GM12878 (cell line): ENCODE data around the gene PRCD. TPM values are rescaled to one million over a fixed set of nuclear protein-coding genes. Genes with fewer than 3 reads are reported as not detected.

ENCODE experiments used
- ATAC-seq: fragments of 200-7000 bp; cut with Tn5 transposase; 3 replicates; pipeline ENCODE4 v1.9.1; 2020; ENCODE audit warnings: mild to moderate bottlenecking, moderate library complexity
- BruUV-seq: library from RNA; stranded (reverse); fragments of 400-500 nt; replicated peaks from 2 replicates; lab custom pipeline; 2021; lab: Mats Ljungman, UMichigan
- CTCF ChIA-PET: fragments of 300-600 bp; sonication (Branson Sonifier 250); formaldehyde crosslinking; extraction: SDS; loops from one replicate; lab custom pipeline; 2021; ENCODE audit warnings: inconsistent platforms; lab: Yijun Ruan, JAX
- POLR2A ChIA-PET: fragments of 350-600 bp; formaldehyde crosslinking; extraction: SDS; loops from one replicate; lab custom pipeline; 2021; ENCODE audit warnings: inconsistent platforms; lab: Charles Lee
- RAD21 ChIA-PET: fragments of 300-600 bp; sonication (Branson Sonifier 250); formaldehyde crosslinking; loops from one replicate; lab custom pipeline; 2023; ENCODE audit warnings: antibody characterized with exemption; ENCODE audit not compliant: unreplicated experiment; lab: Charles Lee
- SMC1A ChIA-PET: fragments of 300-600 bp; sonication (Branson Sonifier 250); formaldehyde crosslinking; loops from one replicate; lab custom pipeline; 2023; ENCODE audit not compliant: unreplicated experiment, uncharacterized antibody; lab: Charles Lee
- DNase-seq: peaks from one replicate; pipeline ENCODE4 v3.0.0-alpha.2; 2011; ENCODE audit warnings: low read depth, low spot score
- FAIRE-seq: peaks from 3 replicates; lab custom pipeline; 2011; peaks lifted over from hg19 to GRCh38; lab: Jason Lieb, UNC
- H2AFZ ChIP-seq: 2 replicates; pipeline ENCODE4 v1.6.0; 2011; ENCODE audit warnings: low read depth, low read length, control low read depth; ENCODE audit not compliant: control insufficient read depth
- H3K27ac ChIP-seq: 2 replicates; pipeline ENCODE4 v1.5.1; 2011; ENCODE audit warnings: control low read depth; ENCODE audit not compliant: control insufficient read depth, insufficient read depth
- H3K27me3 ChIP-seq, 2 experiments: replicated peaks in 1 of 2; 2 replicates each; pipeline versions ENCODE4 v1.6.0 to v1.6.1; 2011; ENCODE audit warnings: low read length in 1 of 2; ENCODE audit not compliant: control insufficient read depth in 2 of 2, insufficient read depth in 2 of 2
- H3K36me3 ChIP-seq, 2 experiments: 2 replicates each; pipeline ENCODE4 v1.5.1; 2011; ENCODE audit warnings: low read length in 1 of 2; ENCODE audit not compliant: control insufficient read depth in 2 of 2, insufficient read depth in 2 of 2
- H3K4me1 ChIP-seq: 2 replicates; pipeline ENCODE4 v1.6.1; 2011; ENCODE audit warnings: mild to moderate bottlenecking, low read length, moderate library complexity, mixed read lengths; ENCODE audit not compliant: control insufficient read depth, insufficient read depth
- H3K4me2 ChIP-seq: 2 replicates; pipeline ENCODE4 v1.6.0; 2011; ENCODE audit warnings: control low read depth; ENCODE audit not compliant: control insufficient read depth, insufficient read depth
- H3K4me3 ChIP-seq: fragments of 200-600 bp; sonication (generic); 2 replicates; pipeline ENCODE4 v1.5.1; 2016
- H3K79me2 ChIP-seq: 2 replicates; pipeline ENCODE4 v1.6.0; 2011; ENCODE audit warnings: low read length; ENCODE audit not compliant: control insufficient read depth, insufficient read depth
- H3K9ac ChIP-seq: 2 replicates; pipeline ENCODE4 v1.8.0; 2011; ENCODE audit warnings: low read length, control low read depth, mixed read lengths; ENCODE audit not compliant: control insufficient read depth, insufficient read depth
- H3K9me3 ChIP-seq: replicated peaks from 3 replicates; pipeline ENCODE4 v1.5.1; 2011; ENCODE audit warnings: mild to moderate bottlenecking, low read length; ENCODE audit not compliant: control insufficient read depth, insufficient read depth
- H4K20me1 ChIP-seq: 2 replicates; pipeline ENCODE4 v1.6.0; 2011; ENCODE audit not compliant: control insufficient read depth, insufficient read depth
- BCL3 ChIP-seq: IDR thresholded peaks from 2 replicates; pipeline ENCODE4 v1.6.1; 2011; ENCODE audit warnings: borderline replicate concordance, low read depth, mild to moderate bottlenecking, moderate library complexity, low read length; ENCODE audit not compliant: insufficient read depth, poor library complexity, severe bottlenecking
- CEBPZ ChIP-seq: fragments of 150-350 bp; IDR thresholded peaks from 2 replicates; pipeline ENCODE4 v1.6.1; 2016; ENCODE audit warnings: low read depth, low read length
- IKZF2 ChIP-seq, 2 experiments: fragments of 450-650 bp; IDR thresholded peaks; 2 replicates each; pipeline ENCODE4 v1.6.1; 2017; ENCODE audit warnings: mild to moderate bottlenecking in 2 of 2, moderate library complexity in 2 of 2
- RELB ChIP-seq: fragments of 450-650 bp; IDR thresholded peaks from 2 replicates; pipeline ENCODE4 v1.6.1; 2017; ENCODE audit warnings: low read depth, mild to moderate bottlenecking, moderate library complexity
- WGBS: methylation state at CpG from one replicate; pipeline ENCODE4 v1.1.6; 2016; ENCODE audit warnings: low lambda C conversion rate; ENCODE audit not compliant: insufficient replicate concordance, insufficient coverage; ENCODE audit errors: missing lambda C conversion rate; 5-methylcytosine and 5-hydroxymethylcytosine counted together
- in situ Hi-C: fragments of 300-500 bp; cut with MboI; formaldehyde crosslinking; loops from 9 replicates; pipeline ENCODE4 v1.14.3; 2018; ENCODE audit warnings: mixed read lengths
- intact Hi-C: fragments of 100-400 bp; cut with micrococcal nuclease; formaldehyde crosslinking; loops from one replicate; pipeline ENCODE4 v1.14.2; 2022; ENCODE audit not compliant: unreplicated experiment
- polyA plus RNA-seq, 11 experiments: library from polyadenylated mRNA; depleted of rRNA in 4 of 11; unstranded in 6 of 11; stranded (reverse) in 5 of 11; fragments of >200 nt; fragmentation: Nextera tagmentation in 4 of 11; fragmentation: Illumina TruSeq in 1 of 11; extraction: Ambion mirVana in 4 of 11; extraction: Trizol in 1 of 11; gene quantifications; 1 replicate in 1 of 11; 2 replicates in 10 of 11; pipeline versions ENCODE4 v1.2.1 to v1.2.3, GENCODE V29; 2011 to 2016; ENCODE audit warnings: inconsistent platforms in 2 of 11, missing spikeins in 2 of 11, low read depth in 1 of 11
- total RNA-seq, 4 experiments: library from RNA; depleted of rRNA in 3 of 4; stranded (reverse); fragments of >200 nt in 3 of 4; fragmentation: Illumina TruSeq in 1 of 4; extraction: Trizol in 1 of 4; gene quantifications; 2 replicates each; pipeline versions ENCODE4 v1.2.1 to v1.2.3, GENCODE V29; 2013 to 2021

The PRCD gene
- total and polyA plus RNA-seq, 10 of the 15 experiments (the other 5 are each of a cell fraction or from before 2014, with no cell fraction given) = 0.18 to 0.95 (median 0.34) TPM; not detected in 4

- intact Hi-C loops = no loop called here
- POLR2A ChIA-PET = interaction anchor here (0.5 to 1.9 kb wide), 5 partner anchors 9 to 240 kb away, joined by 3 to 6 read pairs (median 4); no protein-coding TSS in a partner anchor
Observed at GRCh38 chr17:76550712-76551615, 11.1 kb downstream of the PRCD start.

More at GRCh38 chr17:76550712-76551615, 11.1 kb downstream of the PRCD start:
- Histone ChIP-seq H3K27me3 (no peaks in the 10 kb centered on the region), H3K9me3 (no peaks in the 10 kb centered on the region), H3K9ac (no peak overlapping the region), H3K36me3 (no peaks in the 10 kb centered on the region; a peak in 1 of 4 replicates), H3K79me2 (no peaks in the 10 kb centered on the region), H3K4me2 (0 out of 2 replicates have a peak overlapping the region, but pooled peaks have one; percentile 22), H3K27ac (peak overlapping the region; percentile 42; the same call in 1 of the 2 replicates), H2AFZ (no peak overlapping the region; the same call in 1 of the 2 replicates), H3K4me3 (no peak overlapping the region), H3K4me1 (no peaks in the 10 kb centered on the region; the same call in 1 of the 2 replicates), H4K20me1 (no peaks in the 10 kb centered on the region)
- DNase-seq = no peak
- ChIA-PET CTCF (interaction anchor here (1.1 to 2.4 kb wide), 11 partner anchors 8 to 153 kb away, joined by 3 to 23 read pairs (median 4); no protein-coding TSS in a partner anchor), RAD21 (interaction anchor here (0.6 to 2.8 kb wide), 9 partner anchors 9 to 73 kb away, joined by 3 to 15 read pairs (median 4); partner anchors contain the start of gene RHBDF2), SMC1A (interaction anchor here (0.9 to 3.9 kb wide), 7 partner anchors 9 to 73 kb away, joined by 3 to 16 read pairs (median 5); no protein-coding TSS in a partner anchor)
- peak; percentile 12; the same call in 1 of the 3 replicates for ATAC-seq
- no TSS peak for BruUV-seq
- TF ChIP-seq BCL3 (peak; percentile 57), IKZF2 (IDR thresholded peaks at IDR 0.05) (peak in 1 of 2 experiments; percentile 21; a peak in 1 of 4 replicates), RELB (0 out of 2 replicates have a peak, but pooled peaks have one; percentile 50), CEBPZ (no peak)
- no peak for FAIRE-seq
- in situ Hi-C loops = no loop called here
- 74% methylated on average over 15 of the region's 15 CpGs for WGBS
